ENCODE results near the gene NRROS.

GRCh38 chr3:196708467-196708866, 69.0 kb downstream of the NRROS start:
- no peak for TF ChIP-seq CTCF (IDR thresholded peaks at IDR 0.05)
- TF ChIP-seq POLR2A (IDR thresholded peaks at IDR 0.05): no peak

All from adrenal gland (tissue), 5 donors.